ENCODE results near the gene HSD17B1. TPM values are rescaled to one million over a fixed set of nuclear protein-coding genes. Genes with fewer than 3 reads are reported as not detected.

HSD17B1 gene
- total and polyA plus RNA-seq, 8 donors = 0.55 to 4.8 (median 2.7) TPM; not detected in 3

- Histone ChIP-seq H3K4me1 (peaks cover 5 to 27% (median 20%) of the 10 kb centered on the region in 4 donors), H3K36me3 (peaks cover 21 to 40% (median 29%) of the 10 kb centered on the region in 4 donors), H3K4me3 (no peak overlapping the region), H3K27ac (no peak overlapping the region), H3K9me3 (no peaks in the 10 kb centered on the region), H3K27me3 (no peaks in the 10 kb centered on the region)
- DNase-seq = no peak
- WGBS, 5 donors = 73 to 89% (median 81%) methylated on average over 10 to 23 of the region's 23 CpGs
- TF ChIP-seq POLR2A (IDR thresholded peaks at IDR 0.05) = no peak
- no peak for TF ChIP-seq POLR2AphosphoS5 (IDR thresholded peaks at IDR 0.05)
- TF ChIP-seq EP300 (IDR thresholded peaks at IDR 0.05) = no peak
- TF ChIP-seq CTCF (IDR thresholded peaks at IDR 0.05) = no peak
- intact Hi-C loops (cut with DNase I; ENCODE audit: low total_unique reads) = no loop called here
Measured at GRCh38 chr17:42547001-42547461, 5.7 kb upstream of the HSD17B1 start.

GRCh38 chr17:42547698-42548069 is 5.0 kb upstream of the HSD17B1 start:
- Histone ChIP-seq H3K9me3 (no peaks in the 10 kb centered on the region), H3K27me3 (no peaks in the 10 kb centered on the region), H3K4me3 (peak overlapping the region in 3 of 4 donors; percentile 39 to 55 (median 45)), H3K27ac (peak overlapping the region in 1 of 5 donors; percentile 1), H3K4me1 (peaks cover 5 to 33% (median 22%) of the 10 kb centered on the region in 4 donors), H3K36me3 (peaks cover 14 to 38% (median 23%) of the 10 kb centered on the region in 4 donors)
- no peak for TF ChIP-seq POLR2A (IDR thresholded peaks at IDR 0.05)
- intact Hi-C loops (cut with DNase I; ENCODE audit: low total_unique reads) = no loop called here
- peak in 1 of 2 donors; percentile 45 for DNase-seq
- 56 to 76% (median 72%) methylated on average over 5 to 14 of the region's 14 CpGs for WGBS, 5 donors

GRCh38 chr17:42548070-42548837 is 4.5 kb upstream of the HSD17B1 start:
- peaks cover 8 to 37% (median 22%) of the 10 kb centered on the region in 4 donors for H3K36me3 ChIP-seq
- peak overlapping the region; percentile 32 to 55 (median 42) for H3K4me3 ChIP-seq
- H3K4me1 ChIP-seq = peaks cover 7 to 38% (median 27%) of the 10 kb centered on the region in 4 donors
- peak overlapping the region in 1 of 5 donors; percentile 1 for H3K27ac ChIP-seq
- peak; percentile 94 for DNase-seq
- 9 to 38% (median 14%) methylated on average over 21 to 74 of the region's 74 CpGs for WGBS, 5 donors
- TF ChIP-seq CTCF (IDR thresholded peaks at IDR 0.05) (peak in 5 of 7 experiments; percentile 20 to 62 (median 57)), POLR2A (IDR thresholded peaks at IDR 0.05) (no peak), EP300 (IDR thresholded peaks at IDR 0.05) (no peak), POLR2AphosphoS5 (IDR thresholded peaks at IDR 0.05) (peak; percentile 7 to 81 (median 24))
- intact Hi-C loops (cut with DNase I; ENCODE audit: low total_unique reads) = no loop called here
- no peaks in the 10 kb centered on the region for H3K27me3 ChIP-seq
- H3K9me3 ChIP-seq = no peaks in the 10 kb centered on the region

GRCh38 chr17:42548993-42549755 is 3.5 kb upstream of the HSD17B1 start:
- Histone ChIP-seq H3K4me3 (peak overlapping the region in 2 of 4 donors; percentile 39 to 55), H3K27me3 (no peaks in the 10 kb centered on the region), H3K4me1 (peaks cover 16 to 47% (median 36%) of the 10 kb centered on the region in 4 donors), H3K27ac (no peak overlapping the region), H3K9me3 (no peaks in the 10 kb centered on the region), H3K36me3 (peaks cover 3 to 28% (median 13%) of the 10 kb centered on the region in 4 donors)
- no peak for TF ChIP-seq CTCF (IDR thresholded peaks at IDR 0.05)
- TF ChIP-seq POLR2A (IDR thresholded peaks at IDR 0.05) = no peak
- TF ChIP-seq POLR2AphosphoS5 (IDR thresholded peaks at IDR 0.05) = no peak
- no peak for TF ChIP-seq EP300 (IDR thresholded peaks at IDR 0.05)
- 53 to 70% (median 63%) methylated on average over 14 of the region's 14 CpGs for WGBS, 5 donors
- intact Hi-C loops (cut with DNase I; ENCODE audit: low total_unique reads) = no loop called here
- DNase-seq = no peak
